VCaP (cell line): ENCODE results near the gene METTL17.

ENCODE experiments used
- H3K27ac ChIP-seq: fragments of 450-650 bp; 2 replicates; pipeline ENCODE4 v1.5.1; 2017
- TF ChIP-seq, protein P1 (sequence below): fragments of 450-650 bp; conservative IDR thresholded peaks from 2 replicates; pipeline ENCODE4 v1.5.1; 2017; ENCODE audit warnings: mild to moderate bottlenecking, moderate library complexity

The METTL17 gene

DNA sequence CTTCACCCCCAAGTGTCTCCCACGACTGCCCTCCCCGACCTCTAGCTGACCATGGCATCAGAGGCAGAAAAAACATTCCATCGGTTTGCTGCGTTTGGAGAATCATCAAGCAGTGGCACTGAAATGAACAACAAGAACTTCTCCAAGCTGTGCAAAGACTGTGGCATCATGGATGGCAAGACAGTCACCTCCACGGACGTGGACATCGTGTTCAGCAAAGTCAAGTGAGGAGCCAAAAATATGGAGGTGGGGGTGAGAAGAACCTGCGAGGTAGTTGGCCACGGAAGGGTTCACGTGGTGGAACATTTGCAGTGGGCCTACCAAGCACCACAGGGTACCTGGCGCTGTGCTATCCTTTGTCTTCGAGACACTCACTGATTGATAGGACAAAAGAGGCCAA lies 40.8 kb downstream of the METTL17 start:
- TF ChIP-seq, protein P1, sequence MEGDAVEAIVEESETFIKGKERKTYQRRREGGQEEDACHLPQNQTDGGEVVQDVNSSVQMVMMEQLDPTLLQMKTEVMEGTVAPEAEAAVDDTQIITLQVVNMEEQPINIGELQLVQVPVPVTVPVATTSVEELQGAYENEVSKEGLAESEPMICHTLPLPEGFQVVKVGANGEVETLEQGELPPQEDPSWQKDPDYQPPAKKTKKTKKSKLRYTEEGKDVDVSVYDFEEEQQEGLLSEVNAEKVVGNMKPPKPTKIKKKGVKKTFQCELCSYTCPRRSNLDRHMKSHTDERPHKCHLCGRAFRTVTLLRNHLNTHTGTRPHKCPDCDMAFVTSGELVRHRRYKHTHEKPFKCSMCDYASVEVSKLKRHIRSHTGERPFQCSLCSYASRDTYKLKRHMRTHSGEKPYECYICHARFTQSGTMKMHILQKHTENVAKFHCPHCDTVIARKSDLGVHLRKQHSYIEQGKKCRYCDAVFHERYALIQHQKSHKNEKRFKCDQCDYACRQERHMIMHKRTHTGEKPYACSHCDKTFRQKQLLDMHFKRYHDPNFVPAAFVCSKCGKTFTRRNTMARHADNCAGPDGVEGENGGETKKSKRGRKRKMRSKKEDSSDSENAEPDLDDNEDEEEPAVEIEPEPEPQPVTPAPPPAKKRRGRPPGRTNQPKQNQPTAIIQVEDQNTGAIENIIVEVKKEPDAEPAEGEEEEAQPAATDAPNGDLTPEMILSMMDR, result no peak
- no peak overlapping the region for H3K27ac ChIP-seq

DNA sequence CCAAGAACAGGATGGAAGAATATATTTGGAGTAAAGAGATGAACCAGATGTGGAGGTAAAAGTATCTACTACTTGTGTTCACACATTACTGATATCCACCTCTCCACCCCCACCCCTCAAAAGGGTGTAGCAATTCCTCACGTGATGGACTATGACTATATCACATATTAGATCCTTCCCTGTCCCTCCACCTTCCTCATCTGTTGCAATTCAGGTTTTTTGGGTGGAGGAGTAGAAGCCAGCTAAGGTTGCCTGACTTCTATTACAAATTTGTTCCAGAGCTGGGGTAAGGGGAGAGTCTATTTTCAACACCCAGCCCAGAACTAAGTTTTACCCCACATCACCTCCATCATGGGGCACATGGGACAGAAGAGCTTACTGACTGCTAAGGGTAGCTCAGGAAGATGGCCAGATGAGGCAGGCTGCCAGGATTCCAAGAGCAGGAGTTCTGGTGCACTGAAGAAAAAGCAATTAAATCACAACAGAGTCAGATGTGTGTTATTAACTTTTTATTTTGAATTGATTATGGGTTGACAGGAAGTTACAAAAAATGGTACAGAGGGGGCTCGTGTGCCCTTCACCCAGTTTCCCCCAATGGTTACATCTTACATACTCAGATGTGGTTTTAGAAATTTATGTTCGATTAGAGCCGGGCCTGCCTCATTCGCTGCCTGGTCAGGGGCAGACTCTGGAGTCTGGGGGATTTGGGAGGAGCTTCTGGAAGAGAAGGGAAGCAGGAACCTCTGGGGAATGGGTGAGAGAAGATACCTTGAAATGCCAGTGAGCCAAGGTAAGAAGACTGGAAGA lies 42.7 kb downstream of the METTL17 start:
- TF ChIP-seq, protein P1, result no peak
- no peak overlapping the region for H3K27ac ChIP-seq

DNA sequence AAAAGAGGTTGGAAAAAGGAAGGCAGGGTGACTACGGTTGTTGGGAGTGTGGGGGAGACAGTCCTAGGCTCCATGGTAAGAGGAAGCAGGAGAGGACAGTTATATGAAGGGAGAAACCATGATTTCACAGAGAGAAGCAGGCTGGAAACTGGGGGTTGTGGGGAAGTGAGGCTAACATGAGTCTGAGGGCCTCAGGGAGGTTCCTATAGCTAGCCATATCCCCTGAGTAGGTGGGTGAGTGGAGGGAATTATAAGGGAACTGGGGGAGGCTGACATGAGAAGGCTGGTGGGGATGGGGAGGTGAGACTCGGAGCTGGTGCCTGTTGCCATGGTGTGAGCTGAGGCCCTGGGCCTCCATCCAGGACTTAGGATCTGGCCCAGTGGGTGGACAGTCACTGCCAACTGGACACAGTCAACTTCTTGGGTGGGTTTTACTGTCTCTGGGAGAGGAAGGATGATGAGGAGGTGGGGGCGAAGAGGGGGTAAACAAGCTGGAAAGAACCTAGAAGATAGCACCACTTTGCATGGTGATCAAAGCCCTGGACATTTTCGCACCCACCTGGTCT lies 43.4 kb downstream of the METTL17 start:
- TF ChIP-seq, protein P1, result no peak
- no peak overlapping the region for H3K27ac ChIP-seq

DNA sequence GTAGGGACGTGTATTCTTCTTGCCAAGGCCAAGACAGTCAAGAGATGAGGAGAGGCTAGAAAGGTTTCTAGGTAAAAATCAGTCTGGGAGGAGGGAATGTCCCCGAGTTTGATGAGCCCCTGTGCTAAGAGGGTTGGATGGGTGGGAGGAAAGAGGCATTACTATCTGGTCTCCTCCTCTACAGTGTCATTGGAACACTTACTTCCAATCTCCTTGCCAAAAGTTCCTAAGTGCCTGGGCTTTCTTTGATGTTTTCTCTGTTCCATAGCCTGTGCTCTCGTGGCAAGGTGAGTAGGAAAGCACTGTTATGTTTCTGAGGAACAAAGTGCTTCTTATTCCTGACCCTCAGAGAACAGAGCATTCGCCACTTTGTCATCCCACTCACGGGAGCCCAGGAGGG lies 44.9 kb downstream of the METTL17 start, which contains the start of gene RNASE13:
Gene RNASE13, minus strand, starts transcription at position 101 of the 400 bp plus-strand sequence. CDS start 519 bp downstream, outside the sequence.
- TF ChIP-seq, protein P1, result no peak
- H3K27ac ChIP-seq, result no peak within 1 kb of the TSS

DNA sequence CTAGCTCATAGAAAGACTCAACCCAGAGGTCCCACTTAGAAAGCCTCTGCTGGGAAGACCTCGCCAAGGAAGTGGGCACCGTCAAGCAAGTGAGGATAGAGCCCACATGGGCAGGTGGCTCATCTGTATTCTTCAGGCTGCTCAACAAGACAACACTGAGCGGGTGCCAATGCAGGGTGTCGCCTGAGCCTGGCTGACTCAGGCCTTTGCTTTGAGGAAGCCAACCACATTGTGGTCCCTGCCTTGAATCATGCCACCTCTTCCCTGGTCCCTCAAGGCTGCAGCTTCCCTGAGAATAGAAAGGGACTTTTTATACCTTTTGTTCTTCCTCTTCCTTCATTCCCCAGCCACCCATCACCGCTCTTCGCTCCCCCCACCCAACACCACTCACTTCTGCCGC lies 47.0 kb downstream of the METTL17 start:
- TF ChIP-seq, protein P1, result no peak

DNA sequence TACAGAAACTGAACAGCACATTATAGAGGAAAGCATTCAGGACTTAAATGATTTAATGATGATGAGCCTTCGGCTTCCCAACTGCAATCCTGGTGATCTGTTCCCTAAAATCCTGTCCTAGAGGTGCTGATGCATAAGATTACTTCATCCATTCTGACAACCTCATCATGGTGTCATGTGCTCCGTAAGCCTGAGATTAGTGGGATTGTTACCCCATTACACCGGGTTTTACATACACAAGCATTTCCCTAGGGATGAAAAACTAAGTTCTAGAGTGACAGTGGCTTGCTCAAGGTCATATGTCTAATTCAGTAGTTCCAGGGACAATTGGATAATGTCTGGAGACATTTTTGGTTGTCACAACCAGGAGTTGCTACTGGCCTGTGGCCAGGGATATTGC lies 47.4 kb downstream of the METTL17 start:
- TF ChIP-seq, protein P1, result no peak
- H3K27ac ChIP-seq, result no peak overlapping the region

More for the DNA sequence above, 47.0 kb downstream of the METTL17 start:
- H3K27ac ChIP-seq, result no peak overlapping the region
